NCI-H2081 (cell line): ENCODE results near the gene CDK9.
A peak's percentile ranks its signal among the peaks of the same experiment; 100 is the strongest.
"Not testable (repeated sequence)": the region's sequence is repeated elsewhere in the genome, so short reads cannot be mapped to it uniquely, and the experiment has no call there.

Experiments used
- DNase-seq, 2 experiments: peaks; one replicate each; lab custom pipeline; 2025; lab: John Stamatoyannopoulos, UW

CDK9 gene

GRCh38 chr9:127780126-127780885 lies 5.5 kb upstream of the CDK9 start:
- no peak for DNase-seq

GRCh38 chr9:127780909-127781308 lies 4.9 kb upstream of the CDK9 start:
- DNase-seq = not testable (repeated sequence)

- DNase-seq = no peak
Observed at GRCh38 chr9:127781806-127782205, 4.0 kb upstream of the CDK9 start.

GRCh38 chr9:127783111-127784008 lies 2.5 kb upstream of the CDK9 start:
- no peak for DNase-seq

- peak; percentile 78 to 81 for DNase-seq
Observed at GRCh38 chr9:127785023-127785932, 556 bp upstream of the CDK9 start.

- no peak for DNase-seq
Observed at GRCh38 chr9:127786773-127787104, 905 bp downstream of the CDK9 start.

GRCh38 chr9:127788337-127789011 lies 2.6 kb downstream of the CDK9 start:
- DNase-seq = no peak

- no peak for DNase-seq
Observed at GRCh38 chr9:127789179-127789578, 3.3 kb downstream of the CDK9 start.

- DNase-seq = no peak
Observed at GRCh38 chr9:127790094-127790855, 4.4 kb downstream of the CDK9 start.

- DNase-seq = no peak
Observed at GRCh38 chr9:127791085-127791484, 5.3 kb downstream of the CDK9 start.

GRCh38 chr9:127792417-127793031 lies 6.7 kb downstream of the CDK9 start:
- no peak for DNase-seq

- DNase-seq = no peak
Observed at GRCh38 chr9:127793093-127793708, 7.4 kb downstream of the CDK9 start.

- no peak for DNase-seq
Observed at GRCh38 chr9:127794001-127794791, 8.4 kb downstream of the CDK9 start.

GRCh38 chr9:127796225-127796813 lies 10.5 kb downstream of the CDK9 start:
- DNase-seq = no peak

GRCh38 chr9:127796852-127797370 lies 11.1 kb downstream of the CDK9 start:
- no peak for DNase-seq

GRCh38 chr9:127801955-127802575 lies 16.2 kb downstream of the CDK9 start:
- DNase-seq = no peak

GRCh38 chr9:127802576-127803443 lies 17.0 kb downstream of the CDK9 start, which contains the start of gene FPGS:
Gene FPGS, plus strand, starts transcription at chr9:127802882. Its CDS starts 43 bp downstream, at chr9:127802925.
- DNase-seq = peak; percentile 84 to 88
